HG03196 (cell line): ENCODE data around the gene ALDH2.
A peak's percentile ranks its signal among the peaks of the same experiment; 100 is the strongest.
"Not testable (repeated sequence)": the region's sequence is repeated elsewhere in the genome, so short reads cannot be mapped to it uniquely, and the experiment has no call there.

Source experiments
- ATAC-seq: cut with Tn5 transposase; IDR thresholded peaks from one replicate; pipeline ENCODE4 v1.9.1; 2021; ENCODE audit not compliant: unreplicated experiment

ALDH2 gene

GRCh38 chr12:111825509-111825908, 58.8 kb downstream of the ALDH2 start:
- ATAC-seq = no peak

- ATAC-seq = no peak
Measured at GRCh38 chr12:111826316-111826715, 59.6 kb downstream of the ALDH2 start.

- ATAC-seq = no peak
Measured at GRCh38 chr12:111826992-111827391, 60.3 kb downstream of the ALDH2 start.

GRCh38 chr12:111827907-111828306, 61.2 kb downstream of the ALDH2 start:
- no peak for ATAC-seq

GRCh38 chr12:111828338-111828979, 61.7 kb downstream of the ALDH2 start:
- ATAC-seq = no peak

GRCh38 chr12:111829635-111830034, 62.9 kb downstream of the ALDH2 start:
- ATAC-seq = not testable (repeated sequence)

- ATAC-seq = not testable (repeated sequence)
Measured at GRCh38 chr12:111834740-111835386, 68.1 kb downstream of the ALDH2 start.

GRCh38 chr12:111835531-111836181, 68.9 kb downstream of the ALDH2 start:
- ATAC-seq = not testable (repeated sequence)

GRCh38 chr12:111838353-111838752, 71.6 kb downstream of the ALDH2 start:
- no peak for ATAC-seq

GRCh38 chr12:111840807-111841206, 74.1 kb downstream of the ALDH2 start:
- ATAC-seq = no peak

- peak; percentile 1 for ATAC-seq
Measured at GRCh38 chr12:111841236-111841749, 74.6 kb downstream of the ALDH2 start.

GRCh38 chr12:111841750-111842555, 75.2 kb downstream of the ALDH2 start, which contains the start of gene MAPKAPK5:
Gene MAPKAPK5 (plus strand): TSS chr12:111842228. CDS start chr12:111842734, 506 bp downstream.
- peak; percentile 65 for ATAC-seq

GRCh38 chr12:111842556-111843396, 76.0 kb downstream of the ALDH2 start:
- ATAC-seq = peak; percentile 21

GRCh38 chr12:111846016-111846415, 79.3 kb downstream of the ALDH2 start:
- no peak for ATAC-seq

GRCh38 chr12:111850526-111850925, 83.8 kb downstream of the ALDH2 start:
- ATAC-seq = no peak

GRCh38 chr12:111858186-111858585, 91.5 kb downstream of the ALDH2 start:
- ATAC-seq = no peak

GRCh38 chr12:111858778-111859177, 92.0 kb downstream of the ALDH2 start:
- ATAC-seq = no peak

GRCh38 chr12:111864913-111865312, 98.2 kb downstream of the ALDH2 start:
- ATAC-seq = no peak
